Stimulated activated CD8-positive, alpha-beta memory T cell treated with anti-CD3 and anti-CD28 coated beads, Interleukin-7, amount 100 ng/mL, for 1 hour (primary cell): ENCODE results near the gene OR10K1.
"Not testable (repeated sequence)": the region's sequence is repeated elsewhere in the genome, so short reads cannot be mapped to it uniquely, and the experiment has no call there.

Experiments
- DNase-seq, 2 donors: peaks; one replicate each; pipeline ENCODE4 v3.0.0-alpha.2; 2020; ENCODE audit warnings: low read depth in 2 of 2

Gene OR10K1

GRCh38 chr1:158461534-158461933 lies at the start of gene OR10K1:
OR10K1 (plus strand) TSS chr1:158461834; CDS start chr1:158465562, 3,728 bp downstream.
- no peak for DNase-seq

GRCh38 chr1:158414651-158415345 lies 46.8 kb upstream of the OR10K1 start:
- no peak for DNase-seq

GRCh38 chr1:158417586-158417985 lies 44.0 kb upstream of the OR10K1 start:
- DNase-seq = no peak

- DNase-seq = no peak
Measured at GRCh38 chr1:158422212-158422611, 39.4 kb upstream of the OR10K1 start.

- no peak for DNase-seq
Measured at GRCh38 chr1:158425027-158425426, 36.6 kb upstream of the OR10K1 start.

- no peak for DNase-seq
Measured at GRCh38 chr1:158426137-158426536, 35.5 kb upstream of the OR10K1 start, which contains the start of gene OR10K2. OR10K2 (minus strand) TSS chr1:158426237; CDS start chr1:158420866, 5,371 bp downstream.

GRCh38 chr1:158430163-158430562 lies 31.5 kb upstream of the OR10K1 start:
- DNase-seq = not testable (repeated sequence)

GRCh38 chr1:158434741-158435140 lies 26.9 kb upstream of the OR10K1 start:
- DNase-seq = no peak

GRCh38 chr1:158445376-158445775 lies 16.3 kb upstream of the OR10K1 start:
- no peak for DNase-seq

- DNase-seq = no peak
Measured at GRCh38 chr1:158454537-158454936, 7.1 kb upstream of the OR10K1 start.

GRCh38 chr1:158457246-158457645 lies 4.4 kb upstream of the OR10K1 start:
- DNase-seq = no peak

- no peak for DNase-seq
Measured at GRCh38 chr1:158458263-158458662, 3.4 kb upstream of the OR10K1 start.

- no peak for DNase-seq
Measured at GRCh38 chr1:158471920-158472319, 10.3 kb downstream of the OR10K1 start, which contains the start of gene OR10R2. OR10R2 (plus strand) TSS chr1:158472220; CDS start chr1:158472326, 106 bp downstream.

- DNase-seq = no peak
Measured at GRCh38 chr1:158485455-158485854, 23.8 kb downstream of the OR10K1 start.

GRCh38 chr1:158491316-158491715 lies 29.7 kb downstream of the OR10K1 start:
- DNase-seq = no peak

GRCh38 chr1:158493054-158493453 lies 31.4 kb downstream of the OR10K1 start:
- no peak for DNase-seq

GRCh38 chr1:158494796-158495195 lies 33.2 kb downstream of the OR10K1 start:
- DNase-seq = no peak

- no peak for DNase-seq
Measured at GRCh38 chr1:158496374-158496773, 34.7 kb downstream of the OR10K1 start.

- DNase-seq = peak in 1 of 2 donors; percentile 3
Measured at GRCh38 chr1:158506369-158506987, 44.8 kb downstream of the OR10K1 start.

GRCh38 chr1:158507511-158507910 lies 45.9 kb downstream of the OR10K1 start:
- DNase-seq = no peak

GRCh38 chr1:158509471-158510156 lies 48.0 kb downstream of the OR10K1 start:
- no peak for DNase-seq

GRCh38 chr1:158516966-158517365 lies 55.3 kb downstream of the OR10K1 start:
- DNase-seq = no peak
